ENCODE results near the gene OLIG1. TPM values are rescaled to one million over a fixed set of nuclear protein-coding genes. Genes with fewer than 3 reads are reported as not detected.

OLIG1 gene
- total RNA-seq, 1 donor from 2014 or later = not detected

DNA sequence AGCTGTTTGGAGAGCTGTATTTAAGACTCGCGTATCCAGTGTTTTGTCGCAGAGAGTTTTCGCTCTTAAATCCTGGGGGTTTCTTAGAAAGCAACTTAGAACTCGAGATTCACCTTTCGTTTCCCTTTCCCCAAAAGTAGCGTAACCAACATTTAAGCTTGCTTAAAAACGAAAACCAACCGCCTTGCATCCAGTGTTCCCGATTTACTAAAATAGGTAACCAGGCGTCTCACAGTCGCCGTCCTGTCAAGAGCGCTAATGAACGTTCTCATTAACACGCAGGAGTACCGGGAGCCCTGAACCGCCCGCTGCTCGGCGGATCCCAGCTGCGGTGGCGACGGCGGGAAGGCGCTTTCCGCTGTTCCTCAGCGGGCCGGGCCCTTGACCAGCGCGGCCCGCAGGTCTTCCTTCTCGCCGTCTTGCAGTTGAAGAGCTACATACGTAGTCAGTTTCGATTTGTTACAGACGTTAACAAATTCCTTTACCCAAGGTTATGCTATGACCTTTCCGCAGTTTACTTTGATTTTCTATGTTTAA is 1.9 kb downstream of the OLIG1 start:
- no peak for DNase-seq (ENCODE audit: low spot score in 2 of 2, unreplicated experiment in 2 of 2)
- no peaks in the 10 kb centered on the region for H3K9me3 Mint-ChIP-seq
- TF ChIP-seq, protein P1, sequence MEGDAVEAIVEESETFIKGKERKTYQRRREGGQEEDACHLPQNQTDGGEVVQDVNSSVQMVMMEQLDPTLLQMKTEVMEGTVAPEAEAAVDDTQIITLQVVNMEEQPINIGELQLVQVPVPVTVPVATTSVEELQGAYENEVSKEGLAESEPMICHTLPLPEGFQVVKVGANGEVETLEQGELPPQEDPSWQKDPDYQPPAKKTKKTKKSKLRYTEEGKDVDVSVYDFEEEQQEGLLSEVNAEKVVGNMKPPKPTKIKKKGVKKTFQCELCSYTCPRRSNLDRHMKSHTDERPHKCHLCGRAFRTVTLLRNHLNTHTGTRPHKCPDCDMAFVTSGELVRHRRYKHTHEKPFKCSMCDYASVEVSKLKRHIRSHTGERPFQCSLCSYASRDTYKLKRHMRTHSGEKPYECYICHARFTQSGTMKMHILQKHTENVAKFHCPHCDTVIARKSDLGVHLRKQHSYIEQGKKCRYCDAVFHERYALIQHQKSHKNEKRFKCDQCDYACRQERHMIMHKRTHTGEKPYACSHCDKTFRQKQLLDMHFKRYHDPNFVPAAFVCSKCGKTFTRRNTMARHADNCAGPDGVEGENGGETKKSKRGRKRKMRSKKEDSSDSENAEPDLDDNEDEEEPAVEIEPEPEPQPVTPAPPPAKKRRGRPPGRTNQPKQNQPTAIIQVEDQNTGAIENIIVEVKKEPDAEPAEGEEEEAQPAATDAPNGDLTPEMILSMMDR (IDR thresholded peaks at IDR 0.05; ENCODE audit: unreplicated experiment) = no peak
- H3K27ac Mint-ChIP-seq = no peak overlapping the region
- peak overlapping the region; percentile 54 for H3K4me3 Mint-ChIP-seq
- peaks cover 34% of the 10 kb centered on the region for H3K4me1 Mint-ChIP-seq
- no peaks in the 10 kb centered on the region for H3K36me3 Mint-ChIP-seq
- H3K27me3 Mint-ChIP-seq (ENCODE audit: low read depth) = peaks cover 90% of the 10 kb centered on the region

DNA sequence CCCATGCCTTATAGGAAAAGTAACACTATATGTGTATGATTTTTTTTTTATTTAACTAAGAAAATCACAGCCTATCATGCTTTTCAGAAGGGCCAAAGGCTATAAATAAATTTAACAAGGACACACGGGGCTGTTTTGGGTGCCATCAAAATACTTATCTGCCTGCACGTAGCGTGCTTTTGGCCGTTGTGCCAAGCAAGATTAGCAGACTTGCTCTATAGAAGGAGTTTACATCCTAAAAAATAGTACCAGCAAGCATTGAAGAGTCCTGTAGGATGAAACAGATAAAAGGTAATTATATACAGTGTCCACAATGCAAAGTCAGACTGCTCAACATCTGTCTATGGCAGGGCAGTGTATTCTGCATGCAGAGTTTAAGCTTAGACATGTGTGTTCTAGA is 3.7 kb downstream of the OLIG1 start:
- no peak for DNase-seq (ENCODE audit: low spot score in 2 of 2, unreplicated experiment in 2 of 2)
- no peak overlapping the region for H3K27ac Mint-ChIP-seq
- H3K4me1 Mint-ChIP-seq = peaks cover 36% of the 10 kb centered on the region
- TF ChIP-seq, protein P1 (IDR thresholded peaks at IDR 0.05; ENCODE audit: unreplicated experiment) = no peak
- H3K4me3 Mint-ChIP-seq = no peak overlapping the region
- no peaks in the 10 kb centered on the region for H3K36me3 Mint-ChIP-seq
- H3K27me3 Mint-ChIP-seq (ENCODE audit: low read depth) = peaks cover 90% of the 10 kb centered on the region
- H3K9me3 Mint-ChIP-seq = no peaks in the 10 kb centered on the region

DNA sequence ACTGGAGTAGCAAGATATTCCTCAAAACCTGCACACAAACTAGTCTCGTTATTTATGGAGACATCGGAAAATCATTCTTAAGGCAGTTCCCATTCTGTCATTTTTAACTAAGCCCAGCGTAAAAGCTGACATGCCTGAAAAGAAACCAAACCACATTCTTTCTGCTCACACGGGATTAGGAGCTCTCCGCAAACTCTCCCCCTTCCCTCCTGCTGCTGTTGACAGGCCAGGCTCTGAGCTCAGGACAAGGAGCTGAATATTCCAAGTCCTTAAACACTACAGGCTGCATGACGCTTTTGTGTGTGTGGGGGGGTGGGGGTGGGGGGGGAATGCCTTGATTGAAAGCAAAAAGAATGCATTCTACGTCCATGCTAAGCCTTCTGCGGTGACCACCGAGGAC is 5.2 kb downstream of the OLIG1 start:
- H3K4me1 Mint-ChIP-seq = peaks cover 39% of the 10 kb centered on the region
- H3K27ac Mint-ChIP-seq = peak overlapping the region; percentile 75
- DNase-seq (ENCODE audit: low spot score in 2 of 2, unreplicated experiment in 2 of 2) = peak in 1 of 2 experiments; percentile 48
- peak overlapping the region; percentile 1 for H3K4me3 Mint-ChIP-seq
- TF ChIP-seq, protein P1 (IDR thresholded peaks at IDR 0.05; ENCODE audit: unreplicated experiment) = no peak
- no peaks in the 10 kb centered on the region for H3K9me3 Mint-ChIP-seq
- peaks cover 82% of the 10 kb centered on the region for H3K27me3 Mint-ChIP-seq (ENCODE audit: low read depth)
- no peaks in the 10 kb centered on the region for H3K36me3 Mint-ChIP-seq

DNA sequence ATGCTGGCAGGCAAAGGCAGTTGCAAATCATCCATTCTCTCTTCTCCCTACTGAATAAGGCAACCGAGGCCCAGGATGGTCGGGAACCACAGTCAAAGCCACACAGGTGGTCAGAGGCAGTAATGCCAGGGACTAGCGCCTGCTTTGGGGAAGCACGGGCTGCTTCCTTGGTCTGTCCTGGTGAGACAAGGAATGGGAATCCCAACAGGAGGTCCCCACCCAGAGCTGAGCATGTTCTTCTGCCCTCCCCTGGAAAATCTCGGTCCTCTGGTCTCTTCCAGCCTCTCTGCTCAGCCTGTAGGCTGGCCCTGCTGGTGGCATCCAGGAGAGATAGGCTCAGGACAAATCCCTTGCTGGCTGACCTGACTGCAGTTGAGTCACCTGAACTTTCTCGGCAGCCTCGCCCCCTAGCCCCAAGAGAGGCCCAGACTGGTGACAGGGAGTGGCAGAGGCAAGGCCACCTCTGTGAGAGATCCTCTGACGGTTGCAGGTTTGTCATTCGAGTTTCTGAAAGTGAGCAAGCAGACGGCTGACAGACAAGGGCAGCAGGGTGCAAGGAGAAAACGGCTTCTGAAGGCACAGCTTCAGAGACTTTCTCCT is 5.8 kb downstream of the OLIG1 start:
- TF ChIP-seq, protein P1 (IDR thresholded peaks at IDR 0.05; ENCODE audit: unreplicated experiment) = no peak
- no peak overlapping the region for H3K4me3 Mint-ChIP-seq
- peak overlapping the region; percentile 75 for H3K27ac Mint-ChIP-seq
- DNase-seq (ENCODE audit: low spot score in 2 of 2, unreplicated experiment in 2 of 2) = no peak
- no peaks in the 10 kb centered on the region for H3K36me3 Mint-ChIP-seq
- H3K27me3 Mint-ChIP-seq (ENCODE audit: low read depth) = peaks cover 78% of the 10 kb centered on the region
- H3K9me3 Mint-ChIP-seq = no peaks in the 10 kb centered on the region
- peaks cover 39% of the 10 kb centered on the region for H3K4me1 Mint-ChIP-seq

GRCh38 chr21:33076600-33077329 is 6.8 kb downstream of the OLIG1 start:
- Mint-ChIP-seq H3K4me3 (no peak overlapping the region), H3K36me3 (no peaks in the 10 kb centered on the region), H3K27me3 (ENCODE audit: low read depth) (peaks cover 69% of the 10 kb centered on the region), H3K27ac (no peak overlapping the region), H3K9me3 (no peaks in the 10 kb centered on the region), H3K4me1 (peaks cover 30% of the 10 kb centered on the region)
- TF ChIP-seq, protein P1 (IDR thresholded peaks at IDR 0.05; ENCODE audit: unreplicated experiment) = no peak
- no peak for DNase-seq (ENCODE audit: low spot score in 2 of 2, unreplicated experiment in 2 of 2)

Data from mesothelial cell of epicardium (in vitro differentiated cells).